HG02938 (cell line): ENCODE results near the gene GDI2.
"Not testable (repeated sequence)": the region's sequence is repeated elsewhere in the genome, so short reads cannot be mapped to it uniquely, and the experiment has no call there.

ENCODE experiments used
- ATAC-seq: cut with Tn5 transposase; IDR thresholded peaks from one replicate; pipeline ENCODE4 v1.9.1; 2021; ENCODE audit warnings: mild to moderate bottlenecking, moderate library complexity; ENCODE audit not compliant: unreplicated experiment

The GDI2 gene

GRCh38 chr10:5788969-5789368, 24.3 kb downstream of the GDI2 start:
- ATAC-seq = no peak

GRCh38 chr10:5783300-5783699, 29.9 kb downstream of the GDI2 start:
- ATAC-seq = no peak

- ATAC-seq = no peak
Measured at GRCh38 chr10:5782174-5782573, 31.1 kb downstream of the GDI2 start.

- no peak for ATAC-seq
Measured at GRCh38 chr10:5779730-5780129, 33.5 kb downstream of the GDI2 start.

- not testable (repeated sequence) for ATAC-seq
Measured at GRCh38 chr10:5777758-5778157, 35.5 kb downstream of the GDI2 start.

GRCh38 chr10:5776881-5777197, 36.4 kb downstream of the GDI2 start:
- no peak for ATAC-seq

- no peak for ATAC-seq
Measured at GRCh38 chr10:5776136-5776880, 36.9 kb downstream of the GDI2 start.

GRCh38 chr10:5775685-5776084, 37.5 kb downstream of the GDI2 start:
- ATAC-seq = no peak

GRCh38 chr10:5774987-5775620, 38.1 kb downstream of the GDI2 start:
- no peak for ATAC-seq

- no peak for ATAC-seq
Measured at GRCh38 chr10:5766189-5766588, 47.0 kb downstream of the GDI2 start.

GRCh38 chr10:5765617-5766016, 47.6 kb downstream of the GDI2 start:
- no peak for ATAC-seq

GRCh38 chr10:5764422-5765297, 48.6 kb downstream of the GDI2 start:
- no peak for ATAC-seq

GRCh38 chr10:5762531-5762930, 50.7 kb downstream of the GDI2 start:
- ATAC-seq = no peak

- no peak for ATAC-seq
Measured at GRCh38 chr10:5761220-5761619, 52.0 kb downstream of the GDI2 start.

GRCh38 chr10:5760515-5760914, 52.7 kb downstream of the GDI2 start:
- ATAC-seq = no peak

GRCh38 chr10:5758927-5759326, 54.3 kb downstream of the GDI2 start:
- ATAC-seq = no peak

- ATAC-seq = no peak
Measured at GRCh38 chr10:5757766-5758517, 55.3 kb downstream of the GDI2 start.

GRCh38 chr10:5752301-5752871, 60.8 kb downstream of the GDI2 start:
- ATAC-seq = no peak

GRCh38 chr10:5751601-5752253, 61.5 kb downstream of the GDI2 start:
- no peak for ATAC-seq

GRCh38 chr10:5748394-5748803, 64.8 kb downstream of the GDI2 start:
- ATAC-seq = no peak
